ENCODE measurements around the gene DCUN1D3.
"Not testable (repeated sequence)": the region's sequence is repeated elsewhere in the genome, so short reads cannot be mapped to it uniquely, and the experiment has no call there.

DCUN1D3 gene

DNA sequence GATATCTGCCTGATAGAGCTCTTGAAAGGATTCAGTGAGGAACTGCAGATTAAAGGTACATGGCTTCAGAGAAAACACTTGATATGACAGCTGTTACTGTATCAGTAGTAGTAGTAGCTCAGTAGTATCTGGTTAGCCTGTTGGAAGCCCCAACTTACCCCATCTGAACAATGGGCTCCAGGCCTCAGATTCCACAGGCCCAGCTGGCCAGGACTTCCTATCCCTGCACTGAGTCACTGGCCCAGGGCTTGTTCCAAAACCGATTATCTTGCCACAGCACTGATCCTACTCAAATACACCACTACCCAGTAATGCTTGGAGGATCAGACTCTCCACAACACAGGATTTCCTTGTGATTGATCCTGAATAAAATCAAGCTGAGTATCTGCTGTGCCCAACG is 32.6 kb downstream of the DCUN1D3 start:
- DNase-seq (ENCODE audit: insufficient read length), result no peak
- TF ChIP-seq TAF1 (IDR thresholded peaks at IDR 0.05; ENCODE audit: borderline replicate concordance, low read depth, low read length) (no peak), POLR2A (IDR thresholded peaks at IDR 0.05; ENCODE audit: low read depth, low read length) (no peak), POLR2AphosphoS5 (IDR thresholded peaks at IDR 0.05; ENCODE audit: low read depth, low read length) (no peak)
- FAIRE-seq, result no peak

DNA sequence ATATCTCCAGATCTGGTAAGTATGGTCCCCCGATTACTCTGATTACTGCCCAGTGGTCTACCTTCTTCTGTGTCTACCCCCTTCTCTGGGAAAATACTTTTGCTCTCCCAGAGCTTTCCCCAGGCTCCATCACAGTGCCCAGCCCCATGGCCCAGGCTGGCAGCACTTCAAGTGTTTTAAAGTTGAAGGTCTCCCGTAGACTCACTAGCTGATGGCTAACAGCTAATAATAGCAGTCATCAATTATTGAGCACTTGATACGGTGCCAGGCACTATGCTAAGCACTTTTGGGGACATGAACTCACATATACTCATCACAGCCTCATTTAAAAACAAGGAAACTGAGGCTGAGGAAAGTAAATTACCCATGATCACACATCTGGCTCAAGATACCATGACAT is 33.4 kb downstream of the DCUN1D3 start:
- TF ChIP-seq POLR2A (IDR thresholded peaks at IDR 0.05; ENCODE audit: low read depth, low read length) (no peak), TAF1 (IDR thresholded peaks at IDR 0.05; ENCODE audit: borderline replicate concordance, low read depth, low read length) (no peak), POLR2AphosphoS5 (IDR thresholded peaks at IDR 0.05; ENCODE audit: low read depth, low read length) (no peak)
- DNase-seq (ENCODE audit: insufficient read length) (no peak), FAIRE-seq (no peak)

DNA sequence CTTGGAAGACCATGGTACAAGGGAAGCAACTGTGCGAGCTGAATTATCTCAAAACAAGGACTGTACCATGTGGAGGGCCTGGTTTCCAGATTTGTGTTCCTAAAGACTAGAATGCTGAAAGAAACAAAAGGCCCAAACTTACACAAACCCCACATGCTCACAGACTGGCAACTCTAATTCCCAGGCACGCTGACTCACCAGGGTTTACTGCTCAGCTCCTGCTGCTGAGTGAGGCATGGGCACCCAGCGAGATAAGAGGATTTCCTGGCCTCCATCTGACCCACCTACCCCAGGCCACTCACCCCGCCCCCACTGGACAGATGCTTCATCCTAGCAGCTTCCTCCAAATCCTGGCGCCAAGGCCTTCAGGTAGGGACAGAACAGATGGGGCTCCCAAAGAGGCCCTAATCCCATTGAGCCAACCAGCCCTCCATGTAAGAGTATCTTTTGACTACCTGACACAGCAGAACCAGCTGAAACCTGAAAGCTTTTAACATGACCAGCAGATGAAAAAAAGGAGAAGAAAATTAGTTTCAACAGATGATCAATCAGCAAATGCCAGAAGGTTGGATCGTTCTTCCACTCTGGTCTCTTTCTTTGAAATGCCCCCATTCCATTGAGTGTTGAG is 33.9 kb downstream of the DCUN1D3 start:
- TF ChIP-seq TAF1 (IDR thresholded peaks at IDR 0.05; ENCODE audit: borderline replicate concordance, low read depth, low read length) (no peak), POLR2AphosphoS5 (IDR thresholded peaks at IDR 0.05; ENCODE audit: low read depth, low read length) (no peak), POLR2A (IDR thresholded peaks at IDR 0.05; ENCODE audit: low read depth, low read length) (no peak)
- DNase-seq (ENCODE audit: insufficient read length), result no peak
- FAIRE-seq, result no peak

DNA sequence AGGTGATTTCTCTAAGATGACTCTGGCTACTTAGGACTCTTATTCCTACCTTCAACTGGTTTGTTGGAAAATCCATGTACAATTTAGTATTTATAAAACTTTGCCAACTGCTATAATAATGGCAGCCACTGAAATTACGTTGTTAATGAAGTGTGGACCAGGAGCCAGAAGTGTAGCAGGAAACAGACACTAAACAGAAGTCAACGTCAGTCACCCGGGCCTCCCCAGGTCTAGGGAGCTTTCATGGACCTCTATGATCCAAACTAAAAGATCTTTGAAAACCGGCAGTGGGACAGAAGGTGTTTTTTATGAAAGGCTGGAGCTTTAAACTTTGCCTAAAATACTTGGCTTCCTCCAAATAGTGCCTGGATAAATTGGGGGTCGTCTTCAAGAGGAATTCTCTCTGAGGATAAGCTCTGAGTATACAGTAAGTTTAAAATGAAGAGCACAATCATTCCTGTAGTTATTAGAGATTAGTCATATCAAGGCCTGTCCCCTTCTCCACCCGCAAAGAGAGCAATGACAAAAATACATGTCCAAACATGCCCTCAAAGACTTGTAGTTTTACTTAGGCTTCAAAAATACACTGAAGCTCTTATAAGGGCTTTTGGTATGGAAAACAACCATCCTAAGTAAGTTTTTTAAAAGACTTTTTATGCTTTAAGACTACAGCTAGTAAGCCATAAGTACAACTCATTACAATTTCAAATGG is 34.6 kb downstream of the DCUN1D3 start:
- DNase-seq (ENCODE audit: insufficient read length), result peak; percentile 27
- TF ChIP-seq POLR2A (IDR thresholded peaks at IDR 0.05; ENCODE audit: low read depth, low read length) (no peak), TAF1 (IDR thresholded peaks at IDR 0.05; ENCODE audit: borderline replicate concordance, low read depth, low read length) (no peak), POLR2AphosphoS5 (IDR thresholded peaks at IDR 0.05; ENCODE audit: low read depth, low read length) (no peak)
- peak; percentile 36 for FAIRE-seq

DNA sequence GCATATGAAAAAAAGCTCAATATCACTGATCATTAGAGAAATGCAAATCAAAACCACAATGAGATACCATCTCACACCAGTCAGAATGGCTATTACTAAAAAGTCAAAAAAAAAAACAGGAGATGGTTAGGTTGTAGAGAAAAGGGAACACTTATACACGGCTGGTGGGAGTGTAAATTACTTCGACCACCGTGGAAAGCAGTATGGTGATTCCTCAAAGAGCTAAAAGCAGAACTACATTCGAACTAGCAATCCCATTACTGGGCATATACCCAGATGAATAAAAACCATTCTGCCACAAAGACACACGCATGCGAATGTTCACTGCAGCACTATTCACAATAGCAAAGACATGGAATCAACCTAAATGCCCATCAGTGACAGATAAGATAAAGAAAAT is 35.8 kb downstream of the DCUN1D3 start:
- DNase-seq (ENCODE audit: insufficient read length); FAIRE-seq: not testable (repeated sequence)

DNA sequence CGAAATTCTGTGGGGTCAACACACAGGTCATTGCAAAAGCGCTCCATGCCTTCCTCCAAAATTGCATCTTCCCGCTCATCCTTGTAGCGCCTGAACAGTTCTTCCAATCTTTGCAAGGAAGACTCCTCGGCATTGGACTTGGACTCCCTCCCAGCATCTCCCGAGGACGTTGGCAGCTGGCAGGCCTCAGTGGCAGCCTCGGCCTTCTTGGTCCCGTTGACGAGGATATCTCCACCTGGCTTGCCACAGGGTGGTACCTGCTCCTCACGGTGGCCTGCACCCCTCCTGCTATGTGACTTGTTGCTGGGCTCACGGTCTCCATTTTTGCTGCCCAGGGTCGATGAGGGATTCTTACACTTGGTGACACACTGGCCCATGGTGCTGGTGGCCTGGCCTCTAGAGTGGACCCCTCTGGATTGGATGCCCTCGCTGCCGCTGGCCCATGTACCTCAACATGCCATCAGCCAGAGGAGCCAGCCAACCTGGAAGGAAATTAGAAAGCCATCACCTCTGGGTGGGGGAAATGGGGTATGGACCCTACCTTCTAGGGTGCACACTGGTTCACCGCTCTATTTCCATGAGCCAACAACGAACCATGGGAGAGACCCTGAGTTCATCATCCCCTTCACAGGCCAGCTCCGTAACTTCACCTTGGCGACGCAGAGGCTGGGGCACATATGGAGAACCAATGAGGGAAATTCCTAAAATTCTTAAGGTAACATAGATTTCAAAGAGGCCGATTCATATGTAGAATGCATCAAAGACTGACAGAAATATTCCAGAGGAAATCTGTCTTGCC is 37.8 kb downstream of the DCUN1D3 start:
- DNase-seq (ENCODE audit: insufficient read length) (no peak), FAIRE-seq (no peak)
- no peak for TF ChIP-seq POLR2AphosphoS5 (IDR thresholded peaks at IDR 0.05; ENCODE audit: low read depth, low read length)
- TF ChIP-seq POLR2A (IDR thresholded peaks at IDR 0.05; ENCODE audit: low read depth, low read length), result no peak
- TF ChIP-seq TAF1 (IDR thresholded peaks at IDR 0.05; ENCODE audit: borderline replicate concordance, low read depth, low read length), result no peak

DNA sequence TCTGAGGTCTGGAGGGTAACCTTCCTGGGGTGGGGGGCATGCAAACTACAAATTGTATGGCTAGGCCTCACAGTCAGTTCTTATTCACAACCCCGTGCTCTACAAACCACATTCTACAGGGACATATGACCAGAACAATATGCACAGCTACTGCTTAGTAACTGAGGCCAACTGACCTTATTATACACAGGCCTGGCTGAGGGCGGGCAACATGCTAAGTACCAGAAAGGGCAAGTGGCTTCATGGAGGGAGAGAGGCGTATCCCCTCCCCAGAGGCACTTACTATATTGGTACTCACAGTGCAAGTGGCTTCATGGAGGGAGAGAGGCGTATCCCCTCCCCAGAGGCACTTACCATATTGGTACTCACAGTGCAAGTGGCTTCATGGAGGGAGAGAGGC is 39.2 kb downstream of the DCUN1D3 start:
- FAIRE-seq; DNase-seq (ENCODE audit: insufficient read length): not testable (repeated sequence)

DNA sequence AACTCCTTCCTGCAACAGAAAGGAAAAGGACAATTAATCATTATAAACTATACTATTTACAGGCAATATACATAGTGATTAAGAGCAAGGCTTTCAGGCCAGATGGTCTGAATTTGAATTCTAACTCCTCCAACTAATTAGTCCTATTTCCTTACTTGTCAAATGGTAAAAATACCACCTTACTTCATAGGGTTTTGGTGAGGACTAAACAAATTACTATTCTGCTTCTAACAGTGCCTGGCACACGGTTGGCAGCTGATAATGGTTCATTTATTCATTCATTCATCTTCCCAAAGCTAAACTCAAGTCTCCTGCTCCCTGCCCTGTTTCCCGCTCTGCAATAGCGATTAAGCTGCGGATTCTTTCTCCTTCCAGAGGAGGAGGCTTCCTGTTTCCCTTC is 39.8 kb downstream of the DCUN1D3 start:
- TF ChIP-seq POLR2A (IDR thresholded peaks at IDR 0.05; ENCODE audit: low read depth, low read length) (no peak), TAF1 (IDR thresholded peaks at IDR 0.05; ENCODE audit: borderline replicate concordance, low read depth, low read length) (no peak), POLR2AphosphoS5 (IDR thresholded peaks at IDR 0.05; ENCODE audit: low read depth, low read length) (no peak)
- DNase-seq (ENCODE audit: insufficient read length) (no peak), FAIRE-seq (no peak)

DNA sequence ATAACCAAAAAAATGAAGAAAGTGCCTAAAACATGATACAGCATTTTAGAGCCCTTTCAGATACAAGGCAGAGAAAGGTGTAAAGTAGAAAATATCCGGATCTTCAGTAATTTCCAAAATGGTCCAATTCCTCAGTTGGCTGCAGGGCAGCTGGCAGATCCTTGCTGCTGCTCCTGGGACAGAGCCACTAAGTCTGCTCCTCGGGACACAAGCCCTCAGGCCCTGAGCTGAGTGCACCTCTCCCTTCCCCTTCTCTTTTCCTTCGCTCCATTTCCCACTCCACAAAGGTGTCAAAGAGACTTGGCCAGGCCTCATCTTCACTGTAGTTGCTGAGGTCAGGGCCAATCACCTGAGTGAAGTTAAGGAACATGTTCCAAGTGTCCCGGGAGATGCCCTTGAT is 40.5 kb downstream of the DCUN1D3 start:
- TF ChIP-seq POLR2AphosphoS5 (IDR thresholded peaks at IDR 0.05; ENCODE audit: low read depth, low read length) (no peak), POLR2A (IDR thresholded peaks at IDR 0.05; ENCODE audit: low read depth, low read length) (no peak), TAF1 (IDR thresholded peaks at IDR 0.05; ENCODE audit: borderline replicate concordance, low read depth, low read length) (no peak)
- DNase-seq (ENCODE audit: insufficient read length), result no peak
- no peak for FAIRE-seq

DNA sequence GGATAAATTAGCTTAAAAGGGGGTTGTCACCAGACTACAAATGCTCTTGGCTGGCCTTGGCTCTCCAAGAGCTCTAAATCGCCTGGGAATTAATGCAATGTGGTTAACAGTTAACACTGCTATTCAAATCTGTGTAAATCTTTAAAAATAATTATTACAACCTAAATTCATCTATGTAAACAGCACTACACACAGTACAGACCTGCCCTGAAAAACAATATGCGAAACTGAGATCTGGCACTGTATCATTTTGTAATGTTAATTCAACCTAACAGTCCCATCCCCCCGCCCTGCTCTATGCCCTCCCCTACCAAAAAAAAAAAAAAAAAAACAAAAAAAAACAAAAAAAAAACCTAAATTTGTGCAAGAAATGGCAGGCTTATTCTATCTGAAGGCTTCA is 40.9 kb downstream of the DCUN1D3 start:
- TF ChIP-seq TAF1 (IDR thresholded peaks at IDR 0.05; ENCODE audit: borderline replicate concordance, low read depth, low read length) (no peak), POLR2AphosphoS5 (IDR thresholded peaks at IDR 0.05; ENCODE audit: low read depth, low read length) (no peak), POLR2A (IDR thresholded peaks at IDR 0.05; ENCODE audit: low read depth, low read length) (no peak)
- DNase-seq (ENCODE audit: insufficient read length) (no peak), FAIRE-seq (no peak)

DNA sequence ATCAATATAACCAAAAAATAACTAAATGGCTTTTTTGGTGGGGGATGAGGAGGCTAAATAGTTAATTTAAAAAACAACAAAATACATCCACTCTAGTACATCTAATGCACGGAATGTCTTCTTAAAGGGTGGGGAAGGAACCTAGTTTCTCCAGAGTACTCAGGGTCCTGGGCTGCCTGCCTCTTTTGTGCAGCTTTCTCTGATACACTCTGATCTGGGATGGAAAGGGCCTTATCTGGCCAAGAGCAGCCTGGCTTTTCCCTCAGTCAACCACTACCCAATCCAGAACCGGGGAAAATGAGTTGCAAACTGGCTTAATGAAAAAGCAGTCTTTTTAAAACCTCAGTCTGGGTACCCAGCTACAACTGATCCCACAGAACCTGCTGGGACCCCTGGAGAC is 42.9 kb downstream of the DCUN1D3 start:
- TF ChIP-seq TAF1 (IDR thresholded peaks at IDR 0.05; ENCODE audit: borderline replicate concordance, low read depth, low read length) (no peak), POLR2AphosphoS5 (IDR thresholded peaks at IDR 0.05; ENCODE audit: low read depth, low read length) (no peak), POLR2A (IDR thresholded peaks at IDR 0.05; ENCODE audit: low read depth, low read length) (no peak)
- DNase-seq (ENCODE audit: insufficient read length), result no peak
- no peak for FAIRE-seq

DNA sequence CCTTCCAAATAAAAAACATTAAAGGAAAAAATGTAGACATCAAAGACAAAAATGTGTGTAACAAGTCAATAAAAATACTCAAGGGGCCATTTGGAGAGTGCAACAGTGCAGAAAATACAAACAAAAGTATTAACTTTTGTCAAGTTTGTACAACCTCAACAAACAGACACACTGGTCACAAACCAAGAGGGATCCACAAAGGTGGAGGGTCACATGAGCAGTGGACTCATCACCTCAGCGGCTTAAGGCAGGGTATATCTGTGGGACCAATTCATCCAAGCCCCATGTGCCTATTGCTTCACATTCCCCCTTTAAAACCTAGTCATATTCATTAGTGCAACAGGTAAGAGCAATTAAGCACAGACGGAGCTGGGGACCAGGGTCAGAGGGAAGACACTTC is 45.2 kb downstream of the DCUN1D3 start:
- no peak for TF ChIP-seq POLR2AphosphoS5 (IDR thresholded peaks at IDR 0.05; ENCODE audit: low read depth, low read length)
- no peak for TF ChIP-seq POLR2A (IDR thresholded peaks at IDR 0.05; ENCODE audit: low read depth, low read length)
- TF ChIP-seq TAF1 (IDR thresholded peaks at IDR 0.05; ENCODE audit: borderline replicate concordance, low read depth, low read length), result no peak
- no peak for FAIRE-seq
- DNase-seq (ENCODE audit: insufficient read length), result no peak

Data from GM12892 (cell line).